ENCODE measurements around the gene CPNE6. TPM values are rescaled to one million over a fixed set of nuclear protein-coding genes. Genes with fewer than 3 reads are reported as not detected.

Gene CPNE6
- total and polyA plus RNA-seq, 2 of the 13 experiments (the other 11 are each of a cell fraction or from before 2014, with no cell fraction given): not detected

DNA sequence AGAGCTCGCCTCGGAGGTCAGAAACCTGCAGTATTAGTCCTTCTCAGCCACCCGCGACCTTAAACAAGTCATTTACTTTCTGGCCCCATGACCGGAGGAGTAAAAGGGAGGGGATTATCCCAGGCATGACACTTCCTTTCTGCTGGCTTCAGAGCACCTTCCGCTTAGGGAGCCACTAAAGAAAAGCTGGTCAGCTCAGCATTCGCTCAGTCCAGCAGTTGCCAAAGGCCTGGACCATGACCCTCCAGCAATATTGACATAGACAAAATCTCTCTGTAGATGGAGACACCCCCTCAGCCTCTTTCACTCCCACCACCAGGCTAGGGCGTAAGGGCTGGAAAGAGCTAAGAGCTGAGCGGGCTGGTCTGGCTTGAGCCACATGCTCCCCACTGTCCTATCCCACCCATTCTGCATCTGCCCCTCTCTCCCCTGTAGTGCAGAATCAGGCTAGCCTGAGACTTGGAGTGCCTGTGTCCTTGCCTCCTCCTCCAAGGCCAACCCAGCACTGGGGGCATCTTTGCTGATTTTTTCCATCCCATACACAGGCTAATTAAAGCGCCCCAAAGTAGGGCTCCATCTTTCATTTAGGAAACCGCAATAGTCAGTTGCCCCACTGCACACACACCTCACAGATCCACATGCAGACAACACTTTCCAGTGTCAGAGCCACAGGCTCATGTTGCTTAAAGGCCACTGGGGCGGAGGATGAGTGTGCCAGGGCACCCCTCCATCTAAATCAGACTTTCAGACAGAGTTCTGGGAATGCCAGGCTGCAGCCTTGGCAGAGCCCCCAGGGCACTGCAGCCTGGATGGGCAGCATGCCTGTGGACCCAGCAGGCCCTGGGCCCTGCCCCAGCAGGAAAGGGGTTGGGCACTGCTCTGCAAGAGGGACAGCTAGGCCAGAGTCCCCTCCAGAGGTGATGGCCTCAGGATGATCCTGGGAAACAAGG, 4.0 kb upstream of the CPNE6 start (continued):
- peak; percentile 27; the same call in 1 of the 2 replicates for TF ChIP-seq TRIM24 (CRISPR knock-in tag; IDR thresholded peaks at IDR 0.05)
- no peak for TF ChIP-seq GATA4 (IDR thresholded peaks at IDR 0.05; ENCODE audit: borderline replicate concordance, low read depth)
- peak; percentile 74; the same call in 1 of the 2 replicates for TF ChIP-seq ZNF788 (CRISPR knock-in tag; IDR thresholded peaks at IDR 0.05; ENCODE audit: borderline replicate concordance)
- no peak; the same call in 1 of the 2 replicates for TF ChIP-seq MED1 (CRISPR knock-in tag; IDR thresholded peaks at IDR 0.05)
- TF ChIP-seq, protein P1, sequence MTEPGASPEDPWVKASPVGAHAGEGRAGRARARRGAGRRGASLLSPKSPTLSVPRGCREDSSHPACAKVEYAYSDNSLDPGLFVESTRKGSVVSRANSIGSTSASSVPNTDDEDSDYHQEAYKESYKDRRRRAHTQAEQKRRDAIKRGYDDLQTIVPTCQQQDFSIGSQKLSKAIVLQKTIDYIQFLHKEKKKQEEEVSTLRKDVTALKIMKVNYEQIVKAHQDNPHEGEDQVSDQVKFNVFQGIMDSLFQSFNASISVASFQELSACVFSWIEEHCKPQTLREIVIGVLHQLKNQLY (CRISPR knock-in tag; IDR thresholded peaks at IDR 0.05): no peak
- TF ChIP-seq ZNF720 (CRISPR knock-in tag; IDR thresholded peaks at IDR 0.05): no peak; the same call in 1 of the 2 replicates
- no peak for TF ChIP-seq NFRKB (IDR thresholded peaks at IDR 0.05)
- TF ChIP-seq RBM22 (optimal IDR thresholded peaks at IDR 0.05; ENCODE audit: low read length): no peak
- TF ChIP-seq ZMYM3 (CRISPR knock-in tag; IDR thresholded peaks at IDR 0.05): peak; percentile 46
- TF ChIP-seq ZNF772 (CRISPR knock-in tag; IDR thresholded peaks at IDR 0.05): 0 out of 2 replicates have a peak, but pooled peaks have one; percentile 53
- no peak for TF ChIP-seq ZNF468 (CRISPR knock-in tag; IDR thresholded peaks at IDR 0.05)
- no peak for TF ChIP-seq ATM (IDR thresholded peaks at IDR 0.05; ENCODE audit: borderline replicate concordance)
- TF ChIP-seq, protein P2, sequence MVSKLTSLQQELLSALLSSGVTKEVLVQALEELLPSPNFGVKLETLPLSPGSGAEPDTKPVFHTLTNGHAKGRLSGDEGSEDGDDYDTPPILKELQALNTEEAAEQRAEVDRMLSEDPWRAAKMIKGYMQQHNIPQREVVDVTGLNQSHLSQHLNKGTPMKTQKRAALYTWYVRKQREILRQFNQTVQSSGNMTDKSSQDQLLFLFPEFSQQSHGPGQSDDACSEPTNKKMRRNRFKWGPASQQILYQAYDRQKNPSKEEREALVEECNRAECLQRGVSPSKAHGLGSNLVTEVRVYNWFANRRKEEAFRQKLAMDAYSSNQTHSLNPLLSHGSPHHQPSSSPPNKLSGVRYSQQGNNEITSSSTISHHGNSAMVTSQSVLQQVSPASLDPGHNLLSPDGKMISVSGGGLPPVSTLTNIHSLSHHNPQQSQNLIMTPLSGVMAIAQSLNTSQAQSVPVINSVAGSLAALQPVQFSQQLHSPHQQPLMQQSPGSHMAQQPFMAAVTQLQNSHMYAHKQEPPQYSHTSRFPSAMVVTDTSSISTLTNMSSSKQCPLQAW (CRISPR knock-in tag; IDR thresholded peaks at IDR 0.05): peak; percentile 64; the same call in 1 of the 2 replicates
- 0 out of 2 replicates have a peak, but pooled peaks have one; percentile 47 for TF ChIP-seq ELF4 (CRISPR knock-in tag; IDR thresholded peaks at IDR 0.05; ENCODE audit: borderline replicate concordance)
- TF ChIP-seq ZNF746 (CRISPR knock-in tag; IDR thresholded peaks at IDR 0.05): peak; percentile 72; the same call in 1 of the 2 replicates
- 0 out of 2 replicates have a peak, but pooled peaks have one; percentile 64 for TF ChIP-seq WIZ (CRISPR knock-in tag; IDR thresholded peaks at IDR 0.05)
- peak; percentile 83; the same call in 1 of the 2 replicates for TF ChIP-seq ZNF572 (CRISPR knock-in tag; IDR thresholded peaks at IDR 0.05)
- peak; percentile 82 for TF ChIP-seq SALL1 (CRISPR knock-in tag; IDR thresholded peaks at IDR 0.05)
- TF ChIP-seq ZNF75D (CRISPR knock-in tag; IDR thresholded peaks at IDR 0.05; ENCODE audit: borderline replicate concordance): no peak
- TF ChIP-seq FOXA1 (IDR thresholded peaks at IDR 0.05): no peak
- TF ChIP-seq FOXA1 (CRISPR knock-in tag; IDR thresholded peaks at IDR 0.05): peak; percentile 89
- peak; percentile 81 for TF ChIP-seq HNF4A (CRISPR knock-in tag; IDR thresholded peaks at IDR 0.05)
- TF ChIP-seq, protein P3, sequence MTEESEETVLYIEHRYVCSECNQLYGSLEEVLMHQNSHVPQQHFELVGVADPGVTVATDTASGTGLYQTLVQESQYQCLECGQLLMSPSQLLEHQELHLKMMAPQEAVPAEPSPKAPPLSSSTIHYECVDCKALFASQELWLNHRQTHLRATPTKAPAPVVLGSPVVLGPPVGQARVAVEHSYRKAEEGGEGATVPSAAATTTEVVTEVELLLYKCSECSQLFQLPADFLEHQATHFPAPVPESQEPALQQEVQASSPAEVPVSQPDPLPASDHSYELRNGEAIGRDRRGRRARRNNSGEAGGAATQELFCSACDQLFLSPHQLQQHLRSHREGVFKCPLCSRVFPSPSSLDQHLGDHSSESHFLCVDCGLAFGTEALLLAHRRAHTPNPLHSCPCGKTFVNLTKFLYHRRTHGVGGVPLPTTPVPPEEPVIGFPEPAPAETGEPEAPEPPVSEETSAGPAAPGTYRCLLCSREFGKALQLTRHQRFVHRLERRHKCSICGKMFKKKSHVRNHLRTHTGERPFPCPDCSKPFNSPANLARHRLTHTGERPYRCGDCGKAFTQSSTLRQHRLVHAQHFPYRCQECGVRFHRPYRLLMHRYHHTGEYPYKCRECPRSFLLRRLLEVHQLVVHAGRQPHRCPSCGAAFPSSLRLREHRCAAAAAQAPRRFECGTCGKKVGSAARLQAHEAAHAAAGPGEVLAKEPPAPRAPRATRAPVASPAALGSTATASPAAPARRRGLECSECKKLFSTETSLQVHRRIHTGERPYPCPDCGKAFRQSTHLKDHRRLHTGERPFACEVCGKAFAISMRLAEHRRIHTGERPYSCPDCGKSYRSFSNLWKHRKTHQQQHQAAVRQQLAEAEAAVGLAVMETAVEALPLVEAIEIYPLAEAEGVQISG (CRISPR knock-in tag; IDR thresholded peaks at IDR 0.05): peak; percentile 45; the same call in 1 of the 2 replicates
- TF ChIP-seq ZSCAN25 (CRISPR knock-in tag; IDR thresholded peaks at IDR 0.05): peak; percentile 61; the same call in 1 of the 2 replicates

All from HepG2 (cell line).